ENCODE measurements around the gene CMC2. TPM values are rescaled to one million over a fixed set of nuclear protein-coding genes. Genes with fewer than 3 reads are reported as not detected.
A peak's percentile ranks its signal among the peaks of the same experiment; 100 is the strongest.

CMC2 gene
- total and polyA plus RNA-seq, 9 of the 15 experiments (the other 6 are each of a cell fraction or from before 2014, with no cell fraction given) = 122 to 501 (median 172) TPM

GRCh38 chr16:81035975-81036750 lies 29.5 kb upstream of the CMC2 start (continued):
- TF ChIP-seq GABPA (tag; conservative IDR thresholded peaks at IDR 0.05; ENCODE audit: low read depth) (peak; percentile 87), SMAD4 (CRISPR knock-in tag; conservative IDR thresholded peaks at IDR 0.05) (0 out of 2 replicates have a peak, but pooled peaks have one; percentile 45), SAP30 (IDR thresholded peaks at IDR 0.05; ENCODE audit: borderline replicate concordance, insufficient read depth, low read depth, low read length, poor library complexity, severe bottlenecking) (peak; percentile 67), NFIC (IDR thresholded peaks at IDR 0.05) (no peak), RBM25 (IDR thresholded peaks at IDR 0.05; ENCODE audit: low read depth, low read length, severe bottlenecking) (peak; percentile 0), PCBP1 (IDR thresholded peaks at IDR 0.05; ENCODE audit: low read depth, low read length, poor library complexity, severe bottlenecking) (peak; percentile 28), ZNF395 (CRISPR knock-in tag; IDR thresholded peaks at IDR 0.05) (peak; percentile 69; the same call in 1 of the 2 replicates), HCFC1 (IDR thresholded peaks at IDR 0.05; ENCODE audit: low read depth, low read length) (0 out of 2 replicates have a peak, but pooled peaks have one; percentile 2), ZBTB7A (IDR thresholded peaks at IDR 0.05; ENCODE audit: borderline replicate concordance, control insufficient read depth, low read depth, low read length) (0 out of 2 replicates have a peak, but pooled peaks have one; percentile 36), MYC (IDR thresholded peaks at IDR 0.05; ENCODE audit: low read depth, low read length) (peak; percentile 28; the same call in 1 of the 2 replicates), MYC (CRISPR knock-in tag; IDR thresholded peaks at IDR 0.05; ENCODE audit: borderline replicate concordance, low read depth) (no peak), SIN3B (IDR thresholded peaks at IDR 0.05; ENCODE audit: low read depth) (peak; percentile 24; the same call in 1 of the 2 replicates), PHF8 (IDR thresholded peaks at IDR 0.05; ENCODE audit: borderline replicate concordance, low read length) (peak; percentile 71; the same call in 1 of the 2 replicates)
- TF ChIP-seq, protein P1, sequence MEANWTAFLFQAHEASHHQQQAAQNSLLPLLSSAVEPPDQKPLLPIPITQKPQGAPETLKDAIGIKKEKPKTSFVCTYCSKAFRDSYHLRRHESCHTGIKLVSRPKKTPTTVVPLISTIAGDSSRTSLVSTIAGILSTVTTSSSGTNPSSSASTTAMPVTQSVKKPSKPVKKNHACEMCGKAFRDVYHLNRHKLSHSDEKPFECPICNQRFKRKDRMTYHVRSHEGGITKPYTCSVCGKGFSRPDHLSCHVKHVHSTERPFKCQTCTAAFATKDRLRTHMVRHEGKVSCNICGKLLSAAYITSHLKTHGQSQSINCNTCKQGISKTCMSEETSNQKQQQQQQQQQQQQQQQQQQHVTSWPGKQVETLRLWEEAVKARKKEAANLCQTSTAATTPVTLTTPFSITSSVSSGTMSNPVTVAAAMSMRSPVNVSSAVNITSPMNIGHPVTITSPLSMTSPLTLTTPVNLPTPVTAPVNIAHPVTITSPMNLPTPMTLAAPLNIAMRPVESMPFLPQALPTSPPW (CRISPR knock-in tag; IDR thresholded peaks at IDR 0.05) = peak; percentile 40; the same call in 1 of the 2 replicates
- TF ChIP-seq, protein P2, sequence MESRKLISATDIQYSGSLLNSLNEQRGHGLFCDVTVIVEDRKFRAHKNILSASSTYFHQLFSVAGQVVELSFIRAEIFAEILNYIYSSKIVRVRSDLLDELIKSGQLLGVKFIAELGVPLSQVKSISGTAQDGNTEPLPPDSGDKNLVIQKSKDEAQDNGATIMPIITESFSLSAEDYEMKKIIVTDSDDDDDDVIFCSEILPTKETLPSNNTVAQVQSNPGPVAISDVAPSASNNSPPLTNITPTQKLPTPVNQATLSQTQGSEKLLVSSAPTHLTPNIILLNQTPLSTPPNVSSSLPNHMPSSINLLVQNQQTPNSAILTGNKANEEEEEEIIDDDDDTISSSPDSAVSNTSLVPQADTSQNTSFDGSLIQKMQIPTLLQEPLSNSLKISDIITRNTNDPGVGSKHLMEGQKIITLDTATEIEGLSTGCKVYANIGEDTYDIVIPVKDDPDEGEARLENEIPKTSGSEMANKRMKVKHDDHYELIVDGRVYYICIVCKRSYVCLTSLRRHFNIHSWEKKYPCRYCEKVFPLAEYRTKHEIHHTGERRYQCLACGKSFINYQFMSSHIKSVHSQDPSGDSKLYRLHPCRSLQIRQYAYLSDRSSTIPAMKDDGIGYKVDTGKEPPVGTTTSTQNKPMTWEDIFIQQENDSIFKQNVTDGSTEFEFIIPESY (CRISPR knock-in tag; IDR thresholded peaks at IDR 0.05) = no peak
- TF ChIP-seq, protein P3, sequence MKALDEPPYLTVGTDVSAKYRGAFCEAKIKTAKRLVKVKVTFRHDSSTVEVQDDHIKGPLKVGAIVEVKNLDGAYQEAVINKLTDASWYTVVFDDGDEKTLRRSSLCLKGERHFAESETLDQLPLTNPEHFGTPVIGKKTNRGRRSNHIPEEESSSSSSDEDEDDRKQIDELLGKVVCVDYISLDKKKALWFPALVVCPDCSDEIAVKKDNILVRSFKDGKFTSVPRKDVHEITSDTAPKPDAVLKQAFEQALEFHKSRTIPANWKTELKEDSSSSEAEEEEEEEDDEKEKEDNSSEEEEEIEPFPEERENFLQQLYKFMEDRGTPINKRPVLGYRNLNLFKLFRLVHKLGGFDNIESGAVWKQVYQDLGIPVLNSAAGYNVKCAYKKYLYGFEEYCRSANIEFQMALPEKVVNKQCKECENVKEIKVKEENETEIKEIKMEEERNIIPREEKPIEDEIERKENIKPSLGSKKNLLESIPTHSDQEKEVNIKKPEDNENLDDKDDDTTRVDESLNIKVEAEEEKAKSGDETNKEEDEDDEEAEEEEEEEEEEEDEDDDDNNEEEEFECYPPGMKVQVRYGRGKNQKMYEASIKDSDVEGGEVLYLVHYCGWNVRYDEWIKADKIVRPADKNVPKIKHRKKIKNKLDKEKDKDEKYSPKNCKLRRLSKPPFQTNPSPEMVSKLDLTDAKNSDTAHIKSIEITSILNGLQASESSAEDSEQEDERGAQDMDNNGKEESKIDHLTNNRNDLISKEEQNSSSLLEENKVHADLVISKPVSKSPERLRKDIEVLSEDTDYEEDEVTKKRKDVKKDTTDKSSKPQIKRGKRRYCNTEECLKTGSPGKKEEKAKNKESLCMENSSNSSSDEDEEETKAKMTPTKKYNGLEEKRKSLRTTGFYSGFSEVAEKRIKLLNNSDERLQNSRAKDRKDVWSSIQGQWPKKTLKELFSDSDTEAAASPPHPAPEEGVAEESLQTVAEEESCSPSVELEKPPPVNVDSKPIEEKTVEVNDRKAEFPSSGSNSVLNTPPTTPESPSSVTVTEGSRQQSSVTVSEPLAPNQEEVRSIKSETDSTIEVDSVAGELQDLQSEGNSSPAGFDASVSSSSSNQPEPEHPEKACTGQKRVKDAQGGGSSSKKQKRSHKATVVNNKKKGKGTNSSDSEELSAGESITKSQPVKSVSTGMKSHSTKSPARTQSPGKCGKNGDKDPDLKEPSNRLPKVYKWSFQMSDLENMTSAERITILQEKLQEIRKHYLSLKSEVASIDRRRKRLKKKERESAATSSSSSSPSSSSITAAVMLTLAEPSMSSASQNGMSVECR (CRISPR knock-in tag; IDR thresholded peaks at IDR 0.05) = peak; percentile 11; the same call in 1 of the 2 replicates
